Fibroblast of pulmonary artery (primary cell): Measurements from ENCODE around the gene POM121C.
"Not testable (repeated sequence)": the region's sequence is repeated elsewhere in the genome, so short reads cannot be mapped to it uniquely, and the experiment has no call there.

Source experiments
- DNase-seq: peaks from one replicate; pipeline ENCODE4 v3.0.0-alpha.2; 2010; ENCODE audit warnings: low read depth
- H3K4me3 ChIP-seq: replicated peaks from 2 replicates; pipeline ENCODE4 v1.5.1; 2011; ENCODE audit warnings: low read depth, mild to moderate bottlenecking, control low read depth, low read length, moderate library complexity
- TF ChIP-seq, protein P1 (sequence below): IDR thresholded peaks from 2 replicates; pipeline ENCODE4 v1.5.1; 2011; ENCODE audit warnings: mild to moderate bottlenecking, control low read depth, low read length, inconsistent platforms; ENCODE audit errors: missing control alignments

The POM121C gene

GRCh38 chr7:75485979-75486643, at the start of gene POM121C:
TSS of gene POM121C (minus strand) at chr7:75486299. CDS start at chr7:75441496, 44,803 bp downstream.
- peak within 1 kb of the TSS; percentile 69 for H3K4me3 ChIP-seq

DNA sequence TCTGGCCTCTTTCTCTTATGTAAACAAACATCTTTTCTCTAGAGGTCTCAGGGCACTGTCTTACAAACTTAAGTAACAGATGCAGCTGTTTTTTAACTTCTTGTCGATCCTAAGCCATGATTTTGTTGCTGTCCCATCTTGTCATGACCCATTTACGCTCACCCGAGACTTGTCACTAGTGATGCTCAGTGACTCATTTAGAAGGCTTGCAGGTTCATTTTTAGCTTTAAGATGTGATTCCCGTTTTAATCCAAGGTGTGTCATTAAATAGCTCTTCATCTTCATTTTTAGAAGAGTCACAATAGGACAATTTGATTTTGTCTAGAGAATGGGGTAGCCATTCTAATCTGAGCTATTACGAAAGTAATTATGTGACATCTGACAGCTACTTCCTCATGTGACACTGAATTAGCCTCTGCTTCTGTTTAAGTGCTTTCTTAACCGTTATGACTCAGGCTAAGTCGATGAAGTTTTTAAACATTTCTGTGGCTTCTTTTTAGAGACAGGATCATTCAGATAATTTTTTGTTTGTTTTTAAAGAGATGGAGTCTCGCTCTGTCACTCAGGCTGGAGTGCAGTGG, 48.7 kb upstream of the POM121C start:
- peak; percentile 33 for DNase-seq
- H3K4me3 ChIP-seq = no peak overlapping the region
- TF ChIP-seq, protein P1, sequence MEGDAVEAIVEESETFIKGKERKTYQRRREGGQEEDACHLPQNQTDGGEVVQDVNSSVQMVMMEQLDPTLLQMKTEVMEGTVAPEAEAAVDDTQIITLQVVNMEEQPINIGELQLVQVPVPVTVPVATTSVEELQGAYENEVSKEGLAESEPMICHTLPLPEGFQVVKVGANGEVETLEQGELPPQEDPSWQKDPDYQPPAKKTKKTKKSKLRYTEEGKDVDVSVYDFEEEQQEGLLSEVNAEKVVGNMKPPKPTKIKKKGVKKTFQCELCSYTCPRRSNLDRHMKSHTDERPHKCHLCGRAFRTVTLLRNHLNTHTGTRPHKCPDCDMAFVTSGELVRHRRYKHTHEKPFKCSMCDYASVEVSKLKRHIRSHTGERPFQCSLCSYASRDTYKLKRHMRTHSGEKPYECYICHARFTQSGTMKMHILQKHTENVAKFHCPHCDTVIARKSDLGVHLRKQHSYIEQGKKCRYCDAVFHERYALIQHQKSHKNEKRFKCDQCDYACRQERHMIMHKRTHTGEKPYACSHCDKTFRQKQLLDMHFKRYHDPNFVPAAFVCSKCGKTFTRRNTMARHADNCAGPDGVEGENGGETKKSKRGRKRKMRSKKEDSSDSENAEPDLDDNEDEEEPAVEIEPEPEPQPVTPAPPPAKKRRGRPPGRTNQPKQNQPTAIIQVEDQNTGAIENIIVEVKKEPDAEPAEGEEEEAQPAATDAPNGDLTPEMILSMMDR = no peak

More at GRCh38 chr7:75485979-75486643, at the start of gene POM121C:
- peak; percentile 91 for DNase-seq

GRCh38 chr7:75533926-75534325, 47.8 kb upstream of the POM121C start:
- TF ChIP-seq, protein P1 = no peak
- no peak overlapping the region for H3K4me3 ChIP-seq
- DNase-seq = no peak

GRCh38 chr7:75532639-75533038, 46.5 kb upstream of the POM121C start:
- H3K4me3 ChIP-seq = no peak overlapping the region
- TF ChIP-seq, protein P1 = no peak
- no peak for DNase-seq

DNA sequence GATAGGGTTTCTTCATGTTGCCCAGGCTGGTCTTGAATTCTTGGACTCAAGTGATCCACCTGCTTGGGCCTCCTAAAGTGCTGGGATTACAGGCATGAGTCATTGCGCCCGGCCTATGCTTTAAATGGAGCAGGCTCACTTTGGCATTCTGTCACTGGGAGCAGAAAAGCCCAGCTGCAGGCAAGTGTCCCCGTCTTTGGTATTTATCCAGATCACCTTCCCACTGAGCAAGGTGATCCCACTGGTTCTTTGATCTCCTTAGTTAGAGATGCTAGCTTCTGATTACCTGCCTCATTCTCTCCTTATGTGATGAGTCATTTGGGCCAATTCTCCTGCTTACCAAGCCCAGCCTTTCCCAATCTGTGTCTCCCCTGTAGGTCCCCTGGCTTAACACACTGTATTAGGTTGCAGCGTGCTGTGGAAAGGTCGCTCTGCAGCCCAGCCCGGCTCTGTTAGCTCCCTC, 45.3 kb upstream of the POM121C start:
- TF ChIP-seq, protein P1 = no peak
- no peak for DNase-seq
- no peak overlapping the region for H3K4me3 ChIP-seq

DNA sequence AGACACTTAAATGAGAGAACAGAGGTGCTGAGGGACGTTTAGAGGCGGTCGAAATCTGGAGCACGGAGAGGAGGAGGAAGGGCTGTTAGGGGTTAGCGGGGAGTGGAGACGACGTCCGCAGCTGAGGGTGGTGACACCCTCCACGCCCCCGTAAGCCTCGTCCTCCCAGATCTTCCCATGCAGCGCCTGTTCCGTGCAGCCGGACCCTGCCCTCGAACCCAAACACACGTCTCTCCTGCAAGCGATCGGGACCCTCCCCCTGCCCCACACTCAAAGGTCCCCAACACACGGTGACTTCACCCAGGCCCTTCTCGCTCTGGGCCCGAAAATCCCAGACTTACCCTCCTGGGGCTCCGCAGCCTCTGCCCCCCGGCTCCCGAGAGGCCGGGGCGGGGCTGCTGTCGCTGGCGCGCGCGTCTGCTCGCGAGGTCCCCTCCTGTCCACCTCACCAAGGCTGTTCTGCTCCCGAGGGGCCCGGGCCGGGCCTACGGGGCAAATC, 41.2 kb upstream of the POM121C start:
- peak overlapping the region; percentile 80 for H3K4me3 ChIP-seq
- DNase-seq = not testable (repeated sequence)

- not testable (repeated sequence) for DNase-seq, H3K4me3 ChIP-seq
Measured at GRCh38 chr7:75521727-75522126, 35.6 kb upstream of the POM121C start.

DNA sequence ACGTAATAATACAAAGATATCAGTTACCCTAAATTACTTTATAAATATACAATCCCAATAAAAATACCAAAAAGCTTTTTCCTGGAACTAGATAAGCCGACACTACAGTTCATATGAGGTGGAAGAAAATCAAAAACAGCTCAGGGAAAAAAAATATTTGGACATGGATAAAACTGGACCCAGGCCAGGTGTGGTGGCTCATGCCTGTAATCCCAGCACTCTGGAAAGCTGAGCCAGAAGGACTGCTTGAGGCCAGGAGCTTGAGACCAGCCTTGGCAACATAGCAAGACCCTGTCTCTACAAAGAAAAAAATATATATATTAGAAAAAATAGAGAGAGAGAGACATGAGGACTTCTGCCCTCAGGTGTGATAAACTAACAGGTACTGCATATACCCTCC, 32.7 kb upstream of the POM121C start:
- not testable (repeated sequence) for H3K4me3 ChIP-seq, DNase-seq

DNA sequence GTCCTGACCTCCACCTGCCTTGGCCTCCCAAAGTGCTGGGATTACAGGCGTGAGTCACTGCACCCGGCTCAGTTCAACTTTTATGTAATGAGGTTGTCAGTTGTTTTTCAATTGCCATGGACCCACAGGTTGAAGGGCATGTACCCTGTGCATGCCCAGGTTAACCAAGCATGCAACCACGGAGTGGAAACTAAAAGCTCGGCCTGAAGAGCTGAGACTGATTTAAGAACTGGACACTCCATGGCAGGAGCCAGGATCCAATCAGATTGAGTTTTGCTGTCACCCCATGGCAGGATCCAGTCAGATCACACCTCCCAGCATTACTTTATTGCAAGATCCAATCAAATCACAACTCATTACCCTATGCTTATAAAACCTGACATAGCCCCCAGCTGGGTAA, 22.9 kb upstream of the POM121C start:
- H3K4me3 ChIP-seq, DNase-seq: not testable (repeated sequence)

DNA sequence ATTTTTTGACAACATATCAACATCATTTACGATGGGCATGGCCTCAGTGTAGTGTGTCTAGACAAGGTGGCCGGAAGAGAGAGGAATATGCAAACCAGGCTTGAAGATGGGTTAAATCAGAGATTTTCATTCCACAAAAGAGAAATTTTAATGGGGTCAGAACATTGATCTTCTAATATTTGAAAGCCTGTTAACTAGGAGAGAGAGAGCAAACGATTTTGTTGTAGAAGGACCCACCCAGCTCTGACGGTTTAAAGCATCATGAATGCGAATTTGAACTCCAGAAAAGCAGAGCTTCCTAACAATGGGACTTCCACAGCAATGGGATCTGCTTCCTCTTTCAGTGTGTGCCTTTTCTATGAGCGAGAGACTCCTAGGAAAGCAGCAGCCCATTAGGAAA, 5.9 kb upstream of the POM121C start, which contains the start of gene SPDYE5:
TSS of gene SPDYE5 (plus strand) at position 301 of the 400 bp plus-strand sequence. CDS start 1,728 bp downstream, outside the sequence.
- not testable (repeated sequence) for DNase-seq, H3K4me3 ChIP-seq

DNA sequence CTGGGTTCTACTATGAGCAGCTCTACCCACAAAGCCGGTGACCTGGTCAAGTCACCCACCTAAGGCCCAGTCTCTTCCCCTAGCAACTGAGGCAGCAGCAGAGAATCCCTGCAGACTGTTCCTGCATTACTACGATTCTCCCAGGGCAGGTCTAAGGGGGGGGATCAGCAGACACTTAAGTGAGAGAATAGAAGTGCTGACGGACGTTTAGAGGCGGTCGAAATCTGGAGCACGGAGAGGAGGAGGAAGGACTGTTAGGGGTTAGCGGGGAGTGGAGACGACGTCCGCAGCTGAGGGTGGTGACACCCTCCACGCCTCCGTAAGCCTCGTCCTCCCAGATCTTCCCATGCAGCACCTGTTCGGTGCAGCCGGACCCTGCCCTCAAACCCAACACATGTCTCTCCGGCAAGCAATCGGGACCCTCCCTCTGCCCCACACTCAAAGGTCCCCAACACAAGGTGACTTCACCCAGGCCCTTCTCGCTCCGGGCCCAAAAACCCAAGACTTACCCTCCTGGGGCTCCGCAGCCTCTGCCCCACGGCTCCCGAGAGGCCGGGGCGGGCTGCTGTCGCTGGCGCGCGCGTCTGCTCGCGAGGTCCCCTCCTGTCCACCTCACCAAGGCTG, 632 bp downstream of the POM121C start:
- DNase-seq = not testable (repeated sequence)
- H3K4me3 ChIP-seq = peak overlapping the region; percentile 69

DNA sequence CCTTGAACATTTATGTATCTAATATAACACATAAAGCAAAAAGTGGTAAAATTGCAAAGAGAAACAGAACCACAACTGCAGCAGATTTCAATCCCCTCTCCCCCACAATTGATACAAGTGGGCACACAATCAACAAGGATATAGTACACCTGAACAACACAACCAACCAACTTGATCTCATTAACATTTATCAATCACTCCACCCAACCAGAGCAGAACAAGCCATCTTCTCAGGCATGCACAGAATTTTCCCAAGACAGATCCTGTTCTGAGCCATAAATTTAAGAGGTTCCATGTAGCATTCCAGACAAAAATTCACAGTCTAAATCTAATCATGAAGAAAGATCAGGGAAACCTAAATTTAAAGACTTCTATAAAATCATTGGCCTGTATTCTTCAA, 5.8 kb downstream of the POM121C start:
- H3K4me3 ChIP-seq, DNase-seq: not testable (repeated sequence)

GRCh38 chr7:75477457-75477856, 8.6 kb downstream of the POM121C start:
- not testable (repeated sequence) for DNase-seq, H3K4me3 ChIP-seq

GRCh38 chr7:75470166-75470565, 15.9 kb downstream of the POM121C start:
- not testable (repeated sequence) for H3K4me3 ChIP-seq, DNase-seq
